Psoas muscle (tissue), 8 donors: ENCODE results near the gene OR7G3. TPM values are rescaled to one million over a fixed set of nuclear protein-coding genes. Genes with fewer than 3 reads are reported as not detected.

ENCODE experiments used
- ATAC-seq, 4 donors: fragments of 200-7000 bp; cut with Tn5 transposase; one replicate each; pipeline ENCODE4 v1.9.1; 2020; ENCODE audit warnings: moderate library complexity in 3 of 4, mild to moderate bottlenecking in 2 of 4
- DNase-seq, 2 donors: peaks; one replicate each; pipeline ENCODE4 v3.0.0-alpha.2; 2020
- H3K27ac ChIP-seq: fragments of 200-600 bp; one replicate; pipeline ENCODE4 v1.8.0; 2022
- H3K27me3 ChIP-seq, 3 donors: fragments of 200-600 bp in 1 of 3; one replicate each; pipeline versions ENCODE4 v1.6.1 to v1.8.0; 2013 to 2022; ENCODE audit warnings: low read length in 2 of 3, mild to moderate bottlenecking in 2 of 3, moderate library complexity in 1 of 3; ENCODE audit not compliant: insufficient read depth in 3 of 3
- H3K36me3 ChIP-seq, 2 donors: fragments of 200-600 bp in 1 of 2; one replicate each; pipeline versions ENCODE4 v1.6.1 to v1.8.0; 2013 to 2022; ENCODE audit warnings: low read depth in 1 of 2, mild to moderate bottlenecking in 1 of 2, moderate library complexity in 1 of 2; ENCODE audit not compliant: insufficient read depth in 1 of 2
- H3K4me1 ChIP-seq: fragments of 200-600 bp; one replicate; pipeline ENCODE4 v1.8.0; 2022
- H3K4me3 ChIP-seq: fragments of 200-600 bp; one replicate; pipeline ENCODE4 v1.8.0; 2022; ENCODE audit warnings: mild to moderate bottlenecking
- H3K9me3 ChIP-seq: fragments of 200-600 bp; one replicate; pipeline ENCODE4 v1.8.0; 2022
- WGBS, 3 donors: extraction: QIAGEN DNeasy Blood & Tissue Kit; methylation state at CpG; one replicate each; pipeline versions ENCODE4 v1.1.6 to v1.1.7; 2013; 5-methylcytosine and 5-hydroxymethylcytosine counted together
- intact Hi-C, 2 donors: fragments of 100-400 bp; cut with DNase I; formaldehyde crosslinking; loops; one replicate each; pipeline versions ENCODE4 v1.11.0 to v1.14.2; 2022
- polyA plus RNA-seq, 3 donors: library from polyadenylated mRNA; stranded (reverse); fragments of 200-250 nt; gene quantifications; one replicate each; pipeline ENCODE4 v1.2.3, GENCODE V29; 2013
- total RNA-seq, 4 donors: library from RNA; stranded (reverse); fragmentation: NEBNext Ultra II Directional in 2 of 4; extraction: Animal tissue kit (Norgen Biotek cat#: 25700) in 2 of 4; gene quantifications; one replicate each; pipeline versions ENCODE4 v1.2.1 to v1.2.4, GENCODE V29; 2021 to 2023
- TF ChIP-seq, protein P1 (sequence below): fragments of 200-600 bp; IDR thresholded peaks from one replicate; pipeline ENCODE4 v1.8.0; 2022; ENCODE audit warnings: antibody characterized with exemption
- donor health status: healthy with polysubstance abuse.
- donor health status: DM: no; HTN: no; CAD: no; lungs with moderate emphysema.
- donor health status: Bipolar disorder and iron deficiency.
- donor health status: healthy.
- donor health status: DM: yes; HTN: yes; CAD: no.
- donor health status: DM: no; HTN: no; CAD: no.
- donor health status: DM: no; HTN: no; CAD: no.
- donor health status: DM: yes; HTN: yes; CAD: no.

OR7G3 gene
- total and polyA plus RNA-seq, 7 donors, result not detected

DNA sequence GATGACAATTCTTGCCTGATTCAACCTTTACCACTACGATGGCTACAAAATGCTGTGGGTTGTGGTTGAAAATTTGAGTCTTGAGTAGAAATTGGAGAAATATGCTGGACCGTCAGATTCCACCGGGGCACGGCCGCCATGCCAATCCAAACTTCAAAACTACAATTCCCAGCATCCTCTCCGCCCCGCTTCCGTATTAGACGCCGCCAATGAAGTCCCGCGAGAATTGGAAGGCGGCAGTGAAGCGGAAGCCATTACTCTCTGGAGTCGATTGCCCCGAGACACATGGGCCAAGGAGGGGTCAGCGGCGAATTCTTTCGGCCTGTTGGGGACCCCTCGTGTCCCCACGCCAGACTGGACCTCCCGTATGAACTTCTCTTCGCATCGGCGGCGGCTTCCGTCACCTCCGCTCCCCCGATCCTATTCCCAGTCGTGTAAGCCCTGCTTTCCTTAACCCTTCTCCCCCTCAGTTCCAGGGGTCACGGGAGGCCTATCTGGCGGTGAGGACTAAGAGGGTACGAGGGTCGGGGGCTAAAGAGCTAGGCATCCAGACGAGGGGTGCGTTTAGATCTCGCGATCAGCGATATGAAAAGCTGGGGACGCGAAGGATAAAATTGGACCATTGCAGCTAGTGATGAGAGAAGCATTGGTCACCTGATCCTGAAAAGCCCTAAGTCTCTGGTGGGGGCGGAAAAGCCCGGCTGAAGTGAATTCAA, 13.6 kb upstream of the OR7G3 start, which contains the start of gene ZNF317:
Gene ZNF317 (plus strand): TSS at position 239 of the 716 bp plus-strand sequence. CDS start 15,620 bp downstream, outside the sequence.
- DNase-seq (peak; percentile 89 to 95), ATAC-seq (peak; percentile 97 to 100 (median 98))
- Histone ChIP-seq H3K4me1 (peaks cover 24% of the 10 kb centered on the region), H3K4me3 (peak within 1 kb of the TSS; percentile 85), H3K27ac (peak within 1 kb of the TSS; percentile 93), H3K9me3 (peaks cover 15% of the 10 kb centered on the region), H3K27me3 (no peaks in the 10 kb centered on the region), H3K36me3 (peaks cover 0 to 7% of the 10 kb centered on the region in 2 donors)
- TF ChIP-seq, protein P1, sequence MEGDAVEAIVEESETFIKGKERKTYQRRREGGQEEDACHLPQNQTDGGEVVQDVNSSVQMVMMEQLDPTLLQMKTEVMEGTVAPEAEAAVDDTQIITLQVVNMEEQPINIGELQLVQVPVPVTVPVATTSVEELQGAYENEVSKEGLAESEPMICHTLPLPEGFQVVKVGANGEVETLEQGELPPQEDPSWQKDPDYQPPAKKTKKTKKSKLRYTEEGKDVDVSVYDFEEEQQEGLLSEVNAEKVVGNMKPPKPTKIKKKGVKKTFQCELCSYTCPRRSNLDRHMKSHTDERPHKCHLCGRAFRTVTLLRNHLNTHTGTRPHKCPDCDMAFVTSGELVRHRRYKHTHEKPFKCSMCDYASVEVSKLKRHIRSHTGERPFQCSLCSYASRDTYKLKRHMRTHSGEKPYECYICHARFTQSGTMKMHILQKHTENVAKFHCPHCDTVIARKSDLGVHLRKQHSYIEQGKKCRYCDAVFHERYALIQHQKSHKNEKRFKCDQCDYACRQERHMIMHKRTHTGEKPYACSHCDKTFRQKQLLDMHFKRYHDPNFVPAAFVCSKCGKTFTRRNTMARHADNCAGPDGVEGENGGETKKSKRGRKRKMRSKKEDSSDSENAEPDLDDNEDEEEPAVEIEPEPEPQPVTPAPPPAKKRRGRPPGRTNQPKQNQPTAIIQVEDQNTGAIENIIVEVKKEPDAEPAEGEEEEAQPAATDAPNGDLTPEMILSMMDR, result no peak
- WGBS, 3 donors, result 0 to 1% (median 1%) methylated on average over 43 of the region's 43 CpGs
- intact Hi-C loops, result loop anchor here in 1 of 2 donors (1.0 kb wide), 1 partner anchor 656 kb away; no protein-coding TSS in a partner anchor

DNA sequence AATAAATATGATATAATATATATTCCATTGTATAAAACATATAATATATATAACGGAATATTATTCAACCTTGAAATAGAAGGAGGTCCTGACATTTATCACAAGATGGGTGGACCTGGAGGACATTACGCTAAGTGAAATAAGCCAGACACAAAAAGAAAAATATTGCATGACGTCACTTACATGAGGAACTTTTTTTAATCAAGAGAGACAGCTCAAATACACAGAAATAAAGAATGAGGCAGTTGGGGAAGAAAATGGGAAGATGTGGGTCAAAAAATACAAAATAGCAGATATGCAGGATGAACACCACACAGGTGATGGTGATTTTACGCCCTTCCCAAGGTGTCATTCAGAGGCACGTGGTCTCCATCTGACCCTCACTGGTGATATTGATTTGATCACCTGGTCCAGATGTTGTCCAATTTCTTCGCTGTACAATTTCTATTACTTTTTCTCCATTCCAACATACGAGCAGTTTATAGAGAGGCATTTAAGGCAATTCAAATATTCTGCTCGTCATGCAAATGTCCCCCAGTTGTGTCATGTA, 12.9 kb upstream of the OR7G3 start:
- Histone ChIP-seq H3K4me1 (peaks cover 24% of the 10 kb centered on the region), H3K9me3 (peaks cover 8% of the 10 kb centered on the region), H3K27me3 (no peaks in the 10 kb centered on the region), H3K36me3 (peaks cover 0 to 7% of the 10 kb centered on the region in 2 donors), H3K4me3 (peak overlapping the region; percentile 85), H3K27ac (peak overlapping the region; percentile 93)
- 30 to 34% (median 31%) methylated on average over 8 of the region's 8 CpGs for WGBS, 3 donors
- DNase-seq (no peak), ATAC-seq (peak in 1 of 4 donors; percentile 22)
- intact Hi-C loops, result loop anchor here (1.0 to 10.0 kb wide), 5 partner anchors 68 to 658 kb away; partner anchors contain the start of genes ZNF121 (in 1 of the 2) and ZNF426 (in 1 of the 2)
- TF ChIP-seq, protein P1, result no peak

DNA sequence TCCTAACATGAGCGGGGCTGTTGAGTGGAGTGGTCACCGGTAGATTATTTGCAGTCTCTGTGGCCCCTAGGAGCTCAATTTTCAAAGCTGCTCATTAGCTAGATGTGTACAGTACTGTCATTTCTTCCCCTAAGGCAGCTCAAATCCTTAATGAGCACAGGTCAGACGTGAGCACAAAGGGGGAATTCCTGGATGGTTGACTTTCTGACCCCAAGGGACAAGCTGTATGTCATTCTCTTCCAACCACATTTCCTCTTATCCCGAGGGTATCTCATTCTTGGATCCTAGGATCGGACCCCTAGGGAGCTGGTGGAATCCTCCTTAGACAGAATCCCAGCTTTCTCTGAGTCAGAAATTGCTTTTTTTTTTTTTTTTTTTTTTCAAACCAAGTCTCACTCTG, 5.7 kb upstream of the OR7G3 start:
- TF ChIP-seq, protein P1, result no peak
- no peak overlapping the region for H3K27ac ChIP-seq
- ATAC-seq (no peak), DNase-seq (no peak)
- no peaks in the 10 kb centered on the region for H3K36me3 ChIP-seq
- no peaks in the 10 kb centered on the region for H3K4me1 ChIP-seq
- intact Hi-C loops, result loop anchor here in 1 of 2 donors (10.0 kb wide), 1 partner anchor 452 kb away; the partner anchor contains the start of gene ZNF121
- peaks cover 0 to 16% (median 4%) of the 10 kb centered on the region in 3 donors for H3K27me3 ChIP-seq
- H3K9me3 ChIP-seq, result no peaks in the 10 kb centered on the region
- WGBS, 3 donors, result 50 to 53% (median 52%) methylated on average over 5 of the region's 5 CpGs
- H3K4me3 ChIP-seq, result no peak overlapping the region

DNA sequence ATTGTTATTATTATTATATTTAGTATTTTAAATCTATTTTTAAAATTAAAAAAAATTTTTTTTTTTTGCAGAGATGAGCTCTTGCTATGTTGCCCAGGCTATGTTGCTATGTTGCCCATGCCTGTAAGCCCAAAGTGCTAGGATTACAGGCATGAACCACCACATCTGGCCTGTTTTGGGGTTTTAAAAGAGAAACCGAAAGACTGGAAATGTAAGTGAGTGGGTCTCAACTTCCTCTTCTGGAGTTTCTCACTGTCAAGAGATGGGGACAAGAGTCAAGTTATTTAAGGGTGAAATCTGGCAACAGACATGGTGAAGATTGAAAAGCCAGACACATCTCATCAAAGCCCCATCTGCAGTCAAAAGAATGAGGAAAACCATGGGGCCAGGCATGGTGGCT, 4.2 kb upstream of the OR7G3 start:
- Histone ChIP-seq H3K36me3 (no peaks in the 10 kb centered on the region), H3K27ac (no peak overlapping the region), H3K9me3 (no peaks in the 10 kb centered on the region), H3K4me3 (no peak overlapping the region), H3K4me1 (no peaks in the 10 kb centered on the region), H3K27me3 (peaks cover under 1 to 16% (median 5%) of the 10 kb centered on the region in 3 donors)
- WGBS, 3 donors, result 41 to 65% (median 49%) methylated on average over 1 of the region's 1 CpG
- TF ChIP-seq, protein P1, result no peak
- DNase-seq (no peak), ATAC-seq (no peak)
- intact Hi-C loops, result loop anchor here in 1 of 2 donors (10.0 kb wide), 1 partner anchor 454 kb away; the partner anchor contains the start of gene ZNF121
